KMS-11 (cell line): ENCODE data around the gene GPR179.

ENCODE experiments used
- H2AFZ ChIP-seq: fragments of 200-600 bp; sonication (generic); 2 replicates; pipeline ENCODE4 v1.6.1; 2016; ENCODE audit warnings: antibody characterized with exemption, mixed run types, low read depth
- H3K27ac ChIP-seq: fragments of 200-600 bp; sonication (generic); 2 replicates; pipeline ENCODE4 v1.6.1; 2016; ENCODE audit warnings: mild to moderate bottlenecking, mixed run types
- H3K27me3 ChIP-seq: fragments of 200-600 bp; sonication (generic); 2 replicates; pipeline ENCODE4 v1.6.1; 2017; ENCODE audit warnings: mild to moderate bottlenecking, low read depth, mixed run types, moderate library complexity; ENCODE audit not compliant: insufficient read depth
- H3K36me3 ChIP-seq: fragments of 200-600 bp; sonication (generic); 2 replicates; pipeline ENCODE4 v1.6.1; 2017; ENCODE audit warnings: mild to moderate bottlenecking, mixed run types; ENCODE audit not compliant: insufficient read depth
- H3K4me1 ChIP-seq: fragments of 200-600 bp; sonication (generic); 2 replicates; pipeline ENCODE4 v1.6.1; 2016; ENCODE audit warnings: mild to moderate bottlenecking, low read depth, mixed run types; ENCODE audit not compliant: poor library complexity, severe bottlenecking
- H3K4me2 ChIP-seq: fragments of 200-600 bp; sonication (generic); 2 replicates; pipeline ENCODE4 v1.7.0; 2016; ENCODE audit warnings: mild to moderate bottlenecking, mixed run types
- H3K4me3 ChIP-seq: fragments of 200-600 bp; sonication (generic); IDR thresholded peaks from 2 replicates; pipeline ENCODE4 v1.6.1; 2017; ENCODE audit warnings: low read depth, low read length, mixed read lengths; ENCODE audit not compliant: insufficient read depth
- H3K79me2 ChIP-seq: fragments of 200-600 bp; sonication (generic); 2 replicates; pipeline ENCODE4 v1.6.1; 2016; ENCODE audit warnings: low read depth, mixed run types; ENCODE audit not compliant: insufficient read depth
- H3K9ac ChIP-seq: fragments of 200-600 bp; sonication (generic); 2 replicates; pipeline ENCODE4 v1.6.1; 2016; ENCODE audit warnings: mild to moderate bottlenecking, mixed run types
- H4K20me1 ChIP-seq: fragments of 200-600 bp; sonication (generic); 2 replicates; pipeline ENCODE4 v1.6.1; 2016; ENCODE audit warnings: mild to moderate bottlenecking, mixed run types; ENCODE audit not compliant: insufficient read depth
- CTCF ChIP-seq: fragments of 200-600 bp; sonication (generic); conservative IDR thresholded peaks from 2 replicates; pipeline ENCODE4 v1.6.1; 2017; ENCODE audit warnings: low read depth, mild to moderate bottlenecking, antibody characterized with exemption, low read length, moderate library complexity, mixed read lengths

Gene GPR179

GRCh38 chr17:38364741-38365140 is 21.0 kb upstream of the GPR179 start:
- no peaks in the 10 kb centered on the region for H3K36me3 ChIP-seq
- H3K4me3 ChIP-seq = no peak overlapping the region
- no peak overlapping the region for H3K9ac ChIP-seq
- H3K27me3 ChIP-seq = no peaks in the 10 kb centered on the region
- H3K4me1 ChIP-seq = no peaks in the 10 kb centered on the region
- H3K79me2 ChIP-seq = no peaks in the 10 kb centered on the region
- no peak overlapping the region for H2AFZ ChIP-seq
- no peak overlapping the region for H3K27ac ChIP-seq
- TF ChIP-seq CTCF = no peak
- no peaks in the 10 kb centered on the region for H4K20me1 ChIP-seq
- no peak overlapping the region for H3K4me2 ChIP-seq

- TF ChIP-seq CTCF = no peak
- Histone ChIP-seq H3K27me3 (no peaks in the 10 kb centered on the region), H3K36me3 (no peaks in the 10 kb centered on the region), H3K27ac (no peak overlapping the region), H3K4me1 (no peaks in the 10 kb centered on the region), H2AFZ (no peak overlapping the region), H3K9ac (no peak overlapping the region), H4K20me1 (no peaks in the 10 kb centered on the region), H3K4me3 (no peak overlapping the region), H3K79me2 (no peaks in the 10 kb centered on the region), H3K4me2 (no peak overlapping the region)
Observed at GRCh38 chr17:38363016-38363415, 19.3 kb upstream of the GPR179 start.

GRCh38 chr17:38361694-38362465 is 18.1 kb upstream of the GPR179 start:
- no peak overlapping the region for H3K27ac ChIP-seq
- no peaks in the 10 kb centered on the region for H3K79me2 ChIP-seq
- no peaks in the 10 kb centered on the region for H4K20me1 ChIP-seq

DNA sequence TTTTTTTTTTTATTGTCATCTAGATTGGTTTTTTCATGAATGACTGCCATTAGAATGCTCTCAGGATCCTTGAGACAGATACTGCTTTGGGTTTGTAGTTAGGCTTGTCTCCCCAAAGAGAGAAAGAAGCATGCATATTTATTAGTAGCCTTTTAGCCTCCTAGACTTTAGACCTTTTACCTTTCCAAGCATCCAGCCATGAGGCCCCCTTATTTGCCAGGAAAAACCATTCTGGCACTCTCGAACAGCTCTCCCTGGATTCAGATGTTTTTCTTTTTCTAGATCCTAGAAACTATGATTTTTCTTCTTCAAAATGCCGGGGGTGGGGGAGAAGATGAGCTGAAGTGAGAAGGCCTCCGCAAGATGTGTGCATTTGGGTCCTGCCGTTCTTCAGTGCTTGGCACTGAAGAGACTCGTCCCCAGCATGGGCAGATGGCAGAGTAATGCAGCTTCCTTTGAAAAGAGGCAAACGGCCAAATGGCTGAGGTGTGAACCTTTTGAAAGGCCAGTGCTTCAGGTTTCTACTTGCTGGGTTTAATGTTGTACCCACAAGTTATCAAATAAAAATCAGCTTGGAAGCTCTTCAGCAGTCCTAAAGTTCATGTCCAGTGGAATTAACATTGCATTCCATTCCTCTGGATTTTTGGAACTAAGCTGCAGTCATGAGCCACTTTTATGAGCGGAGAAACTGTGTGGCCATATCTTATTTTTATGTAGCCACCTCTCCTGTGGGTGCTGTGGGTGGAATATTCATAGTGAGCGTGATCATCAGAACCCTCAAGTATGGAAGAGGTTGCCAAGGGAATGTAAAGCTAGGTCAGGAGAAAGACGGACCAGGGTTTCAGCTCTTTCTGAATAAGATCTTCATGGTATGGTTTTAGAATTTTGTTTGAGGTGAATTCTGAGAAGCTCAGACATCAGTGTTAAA is 15.1 kb upstream of the GPR179 start:
- Histone ChIP-seq H3K4me2 (no peak overlapping the region), H3K79me2 (no peaks in the 10 kb centered on the region)

More at GRCh38 chr17:38361694-38362465, 18.1 kb upstream of the GPR179 start:
- H3K4me2 ChIP-seq = no peak overlapping the region
- no peaks in the 10 kb centered on the region for H3K27me3 ChIP-seq
- no peaks in the 10 kb centered on the region for H3K36me3 ChIP-seq
- TF ChIP-seq CTCF = no peak
- no peaks in the 10 kb centered on the region for H3K4me1 ChIP-seq
- H3K4me3 ChIP-seq = no peak overlapping the region
- H3K9ac ChIP-seq = no peak overlapping the region
- no peak overlapping the region for H2AFZ ChIP-seq

More for the DNA sequence above, 15.1 kb upstream of the GPR179 start:
- TF ChIP-seq CTCF = no peak
- Histone ChIP-seq H2AFZ (no peak overlapping the region), H3K27ac (no peak overlapping the region), H3K4me3 (no peak overlapping the region), H3K4me1 (peaks cover 10% of the 10 kb centered on the region), H3K27me3 (no peaks in the 10 kb centered on the region), H4K20me1 (no peaks in the 10 kb centered on the region), H3K36me3 (no peaks in the 10 kb centered on the region), H3K9ac (no peak overlapping the region)
